H9 (cell line): ENCODE measurements around the gene DLST. TPM values are rescaled to one million over a fixed set of nuclear protein-coding genes. Genes with fewer than 3 reads are reported as not detected.

Source experiments
- DNase-seq: peaks from one replicate; pipeline ENCODE4 v3.0.0-alpha.2; 2017
- H2AFZ ChIP-seq: one replicate; pipeline ENCODE4 v1.6.1; 2013; ENCODE audit warnings: mild to moderate bottlenecking, low read length, control low read depth, moderate library complexity
- H2AK5ac ChIP-seq: 2 replicates; pipeline ENCODE4 v1.6.1; 2013; ENCODE audit warnings: low read length, control low read depth, mixed read lengths; ENCODE audit not compliant: insufficient read length
- H2BK120ac ChIP-seq: one replicate; pipeline ENCODE4 v1.6.1; 2013; ENCODE audit warnings: low read depth, mild to moderate bottlenecking, low read length, control low read depth, inconsistent platforms; ENCODE audit not compliant: poor library complexity, severe bottlenecking
- H2BK12ac ChIP-seq: 2 replicates; pipeline ENCODE4 v1.6.1; 2013; ENCODE audit warnings: low read length, control low read depth, mixed read lengths, low read depth; ENCODE audit not compliant: insufficient read length
- H2BK15ac ChIP-seq: 2 replicates; pipeline ENCODE4 v1.6.1; 2013; ENCODE audit warnings: low read depth, low read length, control low read depth
- H2BK20ac ChIP-seq: one replicate; pipeline ENCODE4 v1.6.1; 2013; ENCODE audit warnings: low read depth, mild to moderate bottlenecking, low read length, control low read depth, inconsistent platforms; ENCODE audit not compliant: poor library complexity, severe bottlenecking
- H2BK5ac ChIP-seq: 2 replicates; pipeline ENCODE4 v1.6.1; 2013; ENCODE audit warnings: low read length, control low read depth, mixed read lengths; ENCODE audit not compliant: insufficient read length
- H3K14ac ChIP-seq: 2 replicates; pipeline ENCODE4 v1.6.1; 2013; ENCODE audit warnings: low read length, control low read depth; ENCODE audit not compliant: insufficient read depth
- H3K18ac ChIP-seq: 2 replicates; pipeline ENCODE4 v1.6.1; 2013; ENCODE audit warnings: low read depth, mild to moderate bottlenecking, mixed read lengths, low read length, control low read depth; ENCODE audit not compliant: insufficient read length
- H3K23ac ChIP-seq: 2 replicates; pipeline ENCODE4 v1.6.1; 2013; ENCODE audit warnings: low read length, control low read depth, mixed read lengths, low read depth; ENCODE audit not compliant: insufficient read length
- H3K23me2 ChIP-seq: 2 replicates; pipeline ENCODE4 v1.6.1; 2013; ENCODE audit warnings: low read depth, mild to moderate bottlenecking, mixed read lengths, low read length, control low read depth; ENCODE audit not compliant: insufficient read length, poor library complexity, severe bottlenecking
- H3K27ac ChIP-seq: 2 replicates; pipeline ENCODE4 v1.5.1; 2013; ENCODE audit warnings: low read length, control low read depth, mixed read lengths, low read depth; ENCODE audit not compliant: insufficient read length
- H3K27me3 ChIP-seq: 2 replicates; pipeline ENCODE4 v1.6.1; 2013; ENCODE audit warnings: low read length, control low read depth, inconsistent platforms; ENCODE audit not compliant: insufficient read depth
- H3K4ac ChIP-seq: 2 replicates; pipeline ENCODE4 v1.6.1; 2013; ENCODE audit warnings: low read depth, mild to moderate bottlenecking, control low read depth, inconsistent platforms, low read length, moderate library complexity
- H3K4me1 ChIP-seq: 2 replicates; pipeline ENCODE4 v1.6.1; 2013; ENCODE audit warnings: low read length, control low read depth, inconsistent platforms; ENCODE audit not compliant: insufficient read depth
- H3K4me2 ChIP-seq: 2 replicates; pipeline ENCODE4 v1.6.1; 2013; ENCODE audit warnings: low read length, control low read depth, mixed read lengths; ENCODE audit not compliant: insufficient read length, insufficient read depth
- H3K56ac ChIP-seq: 2 replicates; pipeline ENCODE4 v1.6.1; 2013; ENCODE audit warnings: low read depth, mild to moderate bottlenecking, mixed read lengths, low read length, control low read depth; ENCODE audit not compliant: insufficient read length
- H3K79me1 ChIP-seq: 2 replicates; pipeline ENCODE4 v1.6.1; 2013; ENCODE audit warnings: low read depth, mild to moderate bottlenecking, moderate library complexity, low read length, control low read depth, inconsistent platforms; ENCODE audit not compliant: insufficient read depth, poor library complexity, severe bottlenecking
- H3K79me2 ChIP-seq: 2 replicates; pipeline ENCODE4 v1.6.1; 2013; ENCODE audit warnings: low read length, control low read depth, inconsistent platforms; ENCODE audit not compliant: insufficient read depth
- H3K9ac ChIP-seq: 2 replicates; pipeline ENCODE4 v1.6.1; 2013; ENCODE audit warnings: low read length, control low read depth, mixed read lengths; ENCODE audit not compliant: insufficient read length; ENCODE audit errors: extremely low read depth
- H3K9me3 ChIP-seq: one replicate; pipeline ENCODE4 v1.6.1; 2013; ENCODE audit warnings: low read depth, low read length, inconsistent platforms; ENCODE audit not compliant: control insufficient read depth
- H3T11ph ChIP-seq: one replicate; pipeline ENCODE4 v1.6.1; 2013; ENCODE audit warnings: mild to moderate bottlenecking, low read length, control low read depth, inconsistent platforms
- H4K20me1 ChIP-seq: one replicate; pipeline ENCODE4 v1.6.1; 2013; ENCODE audit not compliant: control insufficient read depth, insufficient read length, insufficient read depth
- H4K5ac ChIP-seq: 2 replicates; pipeline ENCODE4 v1.6.1; 2013; ENCODE audit warnings: low read depth, mild to moderate bottlenecking, mixed read lengths, low read length, control low read depth; ENCODE audit not compliant: insufficient read length
- H4K8ac ChIP-seq: replicated peaks from 2 replicates; pipeline ENCODE4 v1.6.1; 2013; ENCODE audit warnings: low read length, control low read depth, mixed read lengths, low read depth; ENCODE audit not compliant: insufficient read length
- H4K91ac ChIP-seq: 2 replicates; pipeline ENCODE4 v1.6.1; 2013; ENCODE audit warnings: low read depth, mild to moderate bottlenecking, moderate library complexity, mixed read lengths, low read length, control low read depth; ENCODE audit not compliant: insufficient read length
- H3K27ac Mint-ChIP-seq, 3 experiments: 2 replicates in 2 of 3; 3 replicates in 1 of 3; pipeline ENCODE4 v1.8.0; 2020 to 2021; ENCODE audit warnings: mixed read lengths in 3 of 3, mild to moderate bottlenecking in 1 of 3, moderate library complexity in 1 of 3
- H3K27me3 Mint-ChIP-seq: 2 replicates; pipeline ENCODE4 v1.8.0; 2021; ENCODE audit warnings: low read depth, mild to moderate bottlenecking, moderate library complexity, mixed read lengths
- H3K36me3 Mint-ChIP-seq, 3 experiments: 2 replicates in 2 of 3; 3 replicates in 1 of 3; pipeline ENCODE4 v1.8.0; 2020 to 2021; ENCODE audit warnings: low read depth in 3 of 3, mixed read lengths in 3 of 3; ENCODE audit not compliant: insufficient read depth in 1 of 3
- H3K4me1 Mint-ChIP-seq, 2 experiments: 2 replicates each; pipeline ENCODE4 v1.8.0; 2020; ENCODE audit warnings: mixed read lengths in 2 of 2
- H3K4me3 Mint-ChIP-seq, 2 experiments: 2 replicates in 1 of 2; 3 replicates in 1 of 2; pipeline ENCODE4 v1.8.0; 2020 to 2021; ENCODE audit warnings: mild to moderate bottlenecking in 2 of 2, mixed read lengths in 2 of 2, moderate library complexity in 1 of 2
- H3K9me3 Mint-ChIP-seq, 2 experiments: 2 replicates in 1 of 2; 3 replicates in 1 of 2; pipeline ENCODE4 v1.8.0; 2020; ENCODE audit warnings: mild to moderate bottlenecking in 2 of 2, mixed read lengths in 2 of 2, moderate library complexity in 1 of 2
- WGBS: extraction: QIAGEN DNeasy Blood & Tissue Kit; methylation state at CpG from one replicate; pipeline ENCODE4 v1.1.7; 2013; ENCODE audit warnings: missing lambda C conversion rate, low lambda C conversion rate, mixed read lengths; ENCODE audit not compliant: insufficient read length; ENCODE audit errors: extremely low coverage; 5-methylcytosine and 5-hydroxymethylcytosine counted together
- total RNA-seq: library from RNA; stranded (reverse); gene quantifications from 2 replicates; pipeline ENCODE4 v1.2.1, GENCODE V29; 2021
- TF ChIP-seq, protein P1 (sequence below): fragments of 200-600 bp; sonication (generic); conservative IDR thresholded peaks from 3 replicates; pipeline ENCODE4 v1.8.0; 2021; ENCODE audit warnings: antibody characterized with exemption, mild to moderate bottlenecking

DLST gene
- total RNA-seq, 1 experiment from 2014 or later = 116 TPM

DNA sequence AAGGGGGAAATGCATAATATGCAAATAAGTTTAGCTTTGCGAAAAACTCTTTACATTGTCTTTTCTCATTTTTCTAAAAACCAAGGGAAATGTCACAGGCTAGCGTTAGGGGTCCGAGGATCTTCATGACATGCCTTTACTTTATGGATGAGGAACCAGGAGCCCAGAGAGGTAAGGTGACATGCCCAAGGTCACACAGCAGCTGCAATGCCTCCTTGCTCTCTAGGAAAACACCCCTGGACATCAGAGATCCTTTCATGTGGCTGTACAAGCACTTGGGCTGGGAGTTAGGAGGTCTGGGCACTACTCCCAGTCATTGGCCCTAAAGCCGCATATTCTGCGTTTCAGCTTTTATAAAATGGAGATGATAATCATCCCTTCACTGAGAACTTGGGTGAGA lies 6.5 kb upstream of the DLST start:
- TF ChIP-seq, protein P1, sequence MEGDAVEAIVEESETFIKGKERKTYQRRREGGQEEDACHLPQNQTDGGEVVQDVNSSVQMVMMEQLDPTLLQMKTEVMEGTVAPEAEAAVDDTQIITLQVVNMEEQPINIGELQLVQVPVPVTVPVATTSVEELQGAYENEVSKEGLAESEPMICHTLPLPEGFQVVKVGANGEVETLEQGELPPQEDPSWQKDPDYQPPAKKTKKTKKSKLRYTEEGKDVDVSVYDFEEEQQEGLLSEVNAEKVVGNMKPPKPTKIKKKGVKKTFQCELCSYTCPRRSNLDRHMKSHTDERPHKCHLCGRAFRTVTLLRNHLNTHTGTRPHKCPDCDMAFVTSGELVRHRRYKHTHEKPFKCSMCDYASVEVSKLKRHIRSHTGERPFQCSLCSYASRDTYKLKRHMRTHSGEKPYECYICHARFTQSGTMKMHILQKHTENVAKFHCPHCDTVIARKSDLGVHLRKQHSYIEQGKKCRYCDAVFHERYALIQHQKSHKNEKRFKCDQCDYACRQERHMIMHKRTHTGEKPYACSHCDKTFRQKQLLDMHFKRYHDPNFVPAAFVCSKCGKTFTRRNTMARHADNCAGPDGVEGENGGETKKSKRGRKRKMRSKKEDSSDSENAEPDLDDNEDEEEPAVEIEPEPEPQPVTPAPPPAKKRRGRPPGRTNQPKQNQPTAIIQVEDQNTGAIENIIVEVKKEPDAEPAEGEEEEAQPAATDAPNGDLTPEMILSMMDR = no peak
- H3K36me3 Mint-ChIP-seq = no peaks in the 10 kb centered on the region
- no peaks in the 10 kb centered on the region for H3K27me3 Mint-ChIP-seq
- no peak overlapping the region for H4K8ac ChIP-seq
- H3K79me1 ChIP-seq = no peaks in the 10 kb centered on the region
- no peak overlapping the region for H3K18ac ChIP-seq
- H2BK20ac ChIP-seq = no peak overlapping the region
- H3K9me3 ChIP-seq = no peaks in the 10 kb centered on the region
- H3K4me1 Mint-ChIP-seq = peaks cover 10 to 19% of the 10 kb centered on the region in 2 experiments
- H3K4me3 Mint-ChIP-seq = no peak overlapping the region
- no peak overlapping the region for H3K9ac ChIP-seq
- no peak overlapping the region for H3K23ac ChIP-seq
- no peak overlapping the region for H3K4me2 ChIP-seq
- WGBS = no CpG with 5 or more reads among the region's 5 CpGs
- H3K27me3 ChIP-seq = no peaks in the 10 kb centered on the region
- no peak overlapping the region for H2BK5ac ChIP-seq
- no peak overlapping the region for H2AFZ ChIP-seq
- H3K27ac ChIP-seq = no peak overlapping the region
- no peak overlapping the region for H3K4ac ChIP-seq
- peak overlapping the region in 1 of 3 experiments; percentile 56; a peak in 1 of 7 replicates for H3K27ac Mint-ChIP-seq
- H3K14ac ChIP-seq = no peak overlapping the region
- H4K20me1 ChIP-seq = no peaks in the 10 kb centered on the region
- H2BK12ac ChIP-seq = no peak overlapping the region
- H3K4me1 ChIP-seq = no peaks in the 10 kb centered on the region
- H3K9me3 Mint-ChIP-seq = no peaks in the 10 kb centered on the region
- no peak overlapping the region for H2AK5ac ChIP-seq
- H3K56ac ChIP-seq = no peak overlapping the region
- H3K79me2 ChIP-seq = no peaks in the 10 kb centered on the region
- no peak overlapping the region for H2BK15ac ChIP-seq
- no peak overlapping the region for H3T11ph ChIP-seq
- no peak overlapping the region for H4K91ac ChIP-seq
- DNase-seq = no peak
- H3K23me2 ChIP-seq = no peaks in the 10 kb centered on the region
- no peak overlapping the region for H4K5ac ChIP-seq
- no peak overlapping the region for H2BK120ac ChIP-seq
